ENCODE results near the gene XIST. TPM values are rescaled to one million over a fixed set of nuclear protein-coding genes. Genes with fewer than 3 reads are reported as not detected.

XIST gene
- total and polyA plus RNA-seq, 9 of the 15 experiments (the other 6 are each of a cell fraction or from before 2014, with no cell fraction given) = 22.4 to 160 (median 55.5) TPM

GRCh38 chrX:73851014-73852009, 1.2 kb downstream of the XIST start (continued):
- TF ChIP-seq REST (IDR thresholded peaks at IDR 0.05; ENCODE audit: borderline replicate concordance) = peak; percentile 23; the same call in 1 of the 2 replicates
- TF ChIP-seq REST (CRISPR knock-in tag; IDR thresholded peaks at IDR 0.05; ENCODE audit: low read depth) = no peak
- TF ChIP-seq ASH1L (IDR thresholded peaks at IDR 0.05; ENCODE audit: borderline replicate concordance, low read depth, partially characterized antibody) = peak; percentile 69
- TF ChIP-seq RB1 (IDR thresholded peaks at IDR 0.05; ENCODE audit: low read depth) = peak; percentile 39; the same call in 1 of the 2 replicates
- TF ChIP-seq BRD9 (IDR thresholded peaks at IDR 0.05; ENCODE audit: low read depth, partially characterized antibody) = peak; percentile 68
- TF ChIP-seq, protein P1, sequence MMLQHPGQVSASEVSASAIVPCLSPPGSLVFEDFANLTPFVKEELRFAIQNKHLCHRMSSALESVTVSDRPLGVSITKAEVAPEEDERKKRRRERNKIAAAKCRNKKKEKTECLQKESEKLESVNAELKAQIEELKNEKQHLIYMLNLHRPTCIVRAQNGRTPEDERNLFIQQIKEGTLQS (IDR thresholded peaks at IDR 0.05) = 0 out of 2 replicates have a peak, but pooled peaks have one; percentile 24
- TF ChIP-seq, protein P1 (CRISPR knock-in tag; conservative IDR thresholded peaks at IDR 0.05) = no peak
- peak; percentile 86 for TF ChIP-seq ZNF197 (CRISPR knock-in tag; IDR thresholded peaks at IDR 0.05; ENCODE audit: low read depth)
- TF ChIP-seq ZNF584 (CRISPR knock-in tag; IDR thresholded peaks at IDR 0.05; ENCODE audit: low read depth) = peak; percentile 87; the same call in 1 of the 2 replicates
- TF ChIP-seq ARID1B (IDR thresholded peaks at IDR 0.05) = no peak
- TF ChIP-seq MIER1 (IDR thresholded peaks at IDR 0.05; ENCODE audit: low read depth) = no peak
- no peak for TF ChIP-seq ARNT (IDR thresholded peaks at IDR 0.05)

All from K562 (cell line).